PFSK-1 (cell line): ENCODE data around the gene TMPRSS7.

Experiments
- FOXP2 ChIP-seq: optimal IDR thresholded peaks from 2 replicates; pipeline ENCODE3; 2011; ENCODE audit warnings: borderline replicate concordance, control low read depth, inconsistent platforms; ENCODE audit not compliant: insufficient read depth; ENCODE audit errors: extremely low read length, extremely low read depth
- POLR2AphosphoS5 ChIP-seq: IDR thresholded peaks from 2 replicates; pipeline ENCODE4 v1.6.1; 2012; ENCODE audit warnings: low read depth, mild to moderate bottlenecking, control low read depth, low read length, moderate library complexity
- SIN3A ChIP-seq: IDR thresholded peaks from 2 replicates; pipeline ENCODE4 v1.6.1; 2012; ENCODE audit warnings: mild to moderate bottlenecking, low read length, moderate library complexity, borderline replicate concordance; ENCODE audit not compliant: insufficient read depth
- TAF1 ChIP-seq: IDR thresholded peaks from 2 replicates; pipeline ENCODE4 v1.6.1; 2012; ENCODE audit warnings: low read length, control low read depth, borderline replicate concordance; ENCODE audit not compliant: insufficient read depth
- TF ChIP-seq, protein P1 (sequence below), 2 experiments: IDR thresholded peaks; 2 replicates each; pipeline versions ENCODE4 v1.6.1 to v1.8.0; 2011 to 2012; ENCODE audit warnings: low read depth in 2 of 2, low read length in 2 of 2, control low read depth in 1 of 2, inconsistent platforms in 1 of 2, mild to moderate bottlenecking in 1 of 2, moderate library complexity in 1 of 2; ENCODE audit not compliant: insufficient read depth in 1 of 2

The TMPRSS7 gene

DNA sequence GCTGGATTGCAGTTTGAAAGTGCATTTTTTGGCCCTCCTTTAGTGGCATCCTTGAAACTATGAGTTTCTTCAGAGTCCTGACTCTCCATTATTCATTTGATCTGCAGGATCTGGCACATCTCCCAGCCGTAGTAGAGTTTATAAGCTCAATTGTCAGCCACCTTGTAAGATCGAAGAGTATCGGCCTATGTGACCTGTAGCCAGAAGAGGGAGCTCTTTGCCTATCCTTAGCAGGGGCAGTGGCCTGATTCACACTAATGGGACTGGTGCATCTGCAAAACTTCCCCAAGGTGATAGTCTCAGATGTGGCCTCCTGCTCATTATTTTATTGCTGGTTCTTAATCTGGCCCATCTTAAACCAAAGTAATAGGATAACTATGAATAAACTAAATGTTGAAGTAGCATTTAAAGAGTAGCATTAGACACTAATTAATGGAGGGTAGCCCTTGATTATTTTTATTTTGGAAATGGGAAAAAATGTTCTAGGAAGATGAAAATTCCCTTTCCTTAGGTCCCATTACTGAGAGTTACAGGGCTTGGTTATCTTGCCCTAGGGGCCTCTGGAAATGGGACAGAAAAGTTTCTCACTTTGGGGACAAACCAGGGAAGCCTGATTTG, 77.4 kb downstream of the TMPRSS7 start:
- TF ChIP-seq SIN3A: no peak
- no peak for TF ChIP-seq POLR2AphosphoS5
- TF ChIP-seq TAF1: no peak
- no peak for TF ChIP-seq FOXP2
- TF ChIP-seq, protein P1, sequence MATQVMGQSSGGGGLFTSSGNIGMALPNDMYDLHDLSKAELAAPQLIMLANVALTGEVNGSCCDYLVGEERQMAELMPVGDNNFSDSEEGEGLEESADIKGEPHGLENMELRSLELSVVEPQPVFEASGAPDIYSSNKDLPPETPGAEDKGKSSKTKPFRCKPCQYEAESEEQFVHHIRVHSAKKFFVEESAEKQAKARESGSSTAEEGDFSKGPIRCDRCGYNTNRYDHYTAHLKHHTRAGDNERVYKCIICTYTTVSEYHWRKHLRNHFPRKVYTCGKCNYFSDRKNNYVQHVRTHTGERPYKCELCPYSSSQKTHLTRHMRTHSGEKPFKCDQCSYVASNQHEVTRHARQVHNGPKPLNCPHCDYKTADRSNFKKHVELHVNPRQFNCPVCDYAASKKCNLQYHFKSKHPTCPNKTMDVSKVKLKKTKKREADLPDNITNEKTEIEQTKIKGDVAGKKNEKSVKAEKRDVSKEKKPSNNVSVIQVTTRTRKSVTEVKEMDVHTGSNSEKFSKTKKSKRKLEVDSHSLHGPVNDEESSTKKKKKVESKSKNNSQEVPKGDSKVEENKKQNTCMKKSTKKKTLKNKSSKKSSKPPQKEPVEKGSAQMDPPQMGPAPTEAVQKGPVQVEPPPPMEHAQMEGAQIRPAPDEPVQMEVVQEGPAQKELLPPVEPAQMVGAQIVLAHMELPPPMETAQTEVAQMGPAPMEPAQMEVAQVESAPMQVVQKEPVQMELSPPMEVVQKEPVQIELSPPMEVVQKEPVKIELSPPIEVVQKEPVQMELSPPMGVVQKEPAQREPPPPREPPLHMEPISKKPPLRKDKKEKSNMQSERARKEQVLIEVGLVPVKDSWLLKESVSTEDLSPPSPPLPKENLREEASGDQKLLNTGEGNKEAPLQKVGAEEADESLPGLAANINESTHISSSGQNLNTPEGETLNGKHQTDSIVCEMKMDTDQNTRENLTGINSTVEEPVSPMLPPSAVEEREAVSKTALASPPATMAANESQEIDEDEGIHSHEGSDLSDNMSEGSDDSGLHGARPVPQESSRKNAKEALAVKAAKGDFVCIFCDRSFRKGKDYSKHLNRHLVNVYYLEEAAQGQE (IDR thresholded peaks at IDR 0.05; ENCODE audit: insufficient read depth in 1 of 2, low read depth in 2 of 2, low read length in 2 of 2): no peak

DNA sequence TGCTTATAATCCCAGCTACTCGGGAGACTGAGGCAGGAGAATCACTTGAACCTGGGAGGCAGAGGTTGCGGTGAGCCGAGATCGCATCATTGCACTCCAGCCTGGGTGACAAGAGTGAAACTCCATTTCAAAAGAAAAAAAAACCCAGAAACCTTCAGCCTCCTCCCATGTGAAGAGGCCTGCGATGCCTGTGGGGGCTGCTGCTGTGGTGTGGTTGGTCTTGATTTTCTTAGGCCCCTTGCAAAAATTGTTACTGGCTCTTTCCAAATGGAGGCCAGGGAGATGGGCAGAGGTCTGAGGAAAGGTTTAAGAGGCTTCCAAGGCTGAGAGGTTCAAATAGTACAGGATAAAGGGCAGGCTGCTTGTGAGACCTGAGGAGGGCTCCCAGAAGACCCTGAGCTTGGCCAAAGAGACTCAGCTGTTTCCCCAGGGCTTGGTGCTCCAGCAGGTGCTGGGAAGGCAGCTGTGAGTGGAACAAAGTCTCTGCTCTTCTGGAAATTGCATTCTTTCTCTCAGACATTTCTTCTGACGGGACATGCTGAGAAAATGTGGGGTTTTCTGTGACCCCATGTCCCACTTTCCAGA, 80.1 kb downstream of the TMPRSS7 start:
- TF ChIP-seq SIN3A: no peak
- no peak for TF ChIP-seq FOXP2
- TF ChIP-seq TAF1: no peak
- no peak for TF ChIP-seq POLR2AphosphoS5
- TF ChIP-seq, protein P1 (IDR thresholded peaks at IDR 0.05; ENCODE audit: insufficient read depth in 1 of 2, low read depth in 2 of 2, low read length in 2 of 2): no peak

DNA sequence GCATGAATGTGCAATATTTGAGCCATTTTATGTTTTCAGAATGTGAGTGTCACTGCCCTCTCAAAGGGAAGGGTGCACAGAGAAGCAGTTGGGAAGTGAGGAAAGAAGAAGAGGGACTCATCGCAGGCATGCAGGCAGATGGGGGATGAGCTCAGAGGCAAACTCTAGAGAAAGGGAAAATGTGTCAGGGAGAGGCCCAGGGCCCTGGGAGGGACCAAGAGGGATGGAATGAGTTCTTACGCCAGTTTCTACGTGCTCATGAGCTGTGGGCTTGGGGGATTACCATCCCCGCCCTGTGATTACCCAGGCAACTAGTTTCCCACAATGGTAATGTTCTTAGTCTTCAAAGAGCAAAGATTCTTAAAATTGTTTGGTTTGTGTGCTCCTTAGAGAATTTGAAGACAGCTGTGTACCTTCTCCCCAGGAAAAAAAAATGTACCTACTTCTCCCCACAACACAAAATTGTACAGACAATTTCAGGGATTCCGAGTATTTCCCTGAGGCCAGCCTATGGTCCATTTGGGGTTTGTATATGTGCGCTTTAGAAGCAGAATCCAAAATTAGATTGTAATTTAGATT, 80.7 kb downstream of the TMPRSS7 start:
- TF ChIP-seq, protein P1 (IDR thresholded peaks at IDR 0.05; ENCODE audit: insufficient read depth in 1 of 2, low read depth in 2 of 2, low read length in 2 of 2): no peak
- TF ChIP-seq POLR2AphosphoS5: no peak
- no peak for TF ChIP-seq FOXP2
- TF ChIP-seq TAF1: no peak
- no peak for TF ChIP-seq SIN3A

DNA sequence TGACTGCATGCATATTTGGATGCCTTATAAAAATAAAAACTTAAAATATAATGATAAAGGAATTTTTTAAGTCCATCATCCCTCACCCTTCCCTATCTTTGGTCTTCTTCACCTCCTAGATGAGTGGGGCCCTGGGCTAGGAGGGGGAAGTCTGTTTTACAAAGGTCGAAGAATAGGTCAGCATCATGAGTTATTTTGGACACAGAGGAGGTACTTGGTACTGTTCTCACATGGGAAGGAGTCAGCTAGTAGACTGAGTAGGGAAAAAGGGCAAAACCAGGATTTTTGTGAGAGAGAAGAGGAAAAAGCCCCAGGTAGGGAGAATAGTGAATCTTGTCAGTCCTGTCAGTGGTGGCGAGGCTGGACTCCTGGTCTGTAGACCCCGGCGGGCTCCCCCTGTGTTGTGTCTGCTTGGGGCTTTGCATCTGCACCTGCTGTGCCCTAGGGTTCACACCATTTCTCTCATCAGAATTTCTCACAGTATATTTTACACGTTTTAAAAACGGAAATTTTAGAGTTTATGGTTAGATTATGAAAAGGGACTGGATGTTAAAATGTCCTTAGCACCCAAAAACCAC, 81.4 kb downstream of the TMPRSS7 start:
- TF ChIP-seq POLR2AphosphoS5: no peak
- no peak for TF ChIP-seq TAF1
- TF ChIP-seq SIN3A: no peak
- TF ChIP-seq FOXP2: no peak
- TF ChIP-seq, protein P1 (IDR thresholded peaks at IDR 0.05; ENCODE audit: insufficient read depth in 1 of 2, low read depth in 2 of 2, low read length in 2 of 2): no peak
